GM10847 (cell line): ENCODE data around the gene CPNE2.

Experiments
- POLR2A ChIP-seq: IDR thresholded peaks from 2 replicates; pipeline ENCODE4 v1.6.1; 2011; ENCODE audit not compliant: insufficient read length; ENCODE audit errors: extremely low read depth

Gene CPNE2

GRCh38 chr16:57089406-57089805 lies 3.0 kb upstream of the CPNE2 start:
- TF ChIP-seq POLR2A, result no peak

GRCh38 chr16:57091200-57091974 lies 996 bp upstream of the CPNE2 start:
- no peak for TF ChIP-seq POLR2A

GRCh38 chr16:57092786-57093411 lies 516 bp downstream of the CPNE2 start:
- no peak for TF ChIP-seq POLR2A

- no peak for TF ChIP-seq POLR2A
These were observed 1.5 kb downstream of the CPNE2 start for GRCh38 chr16:57093666-57094564.

GRCh38 chr16:57094911-57095310 lies 2.5 kb downstream of the CPNE2 start:
- TF ChIP-seq POLR2A, result no peak

- TF ChIP-seq POLR2A, result no peak
These were observed 3.8 kb downstream of the CPNE2 start for GRCh38 chr16:57096192-57096591.

GRCh38 chr16:57096793-57097192 lies 4.4 kb downstream of the CPNE2 start:
- TF ChIP-seq POLR2A, result no peak

GRCh38 chr16:57098188-57098841 lies 5.9 kb downstream of the CPNE2 start:
- TF ChIP-seq POLR2A, result no peak

GRCh38 chr16:57100445-57100844 lies 8.1 kb downstream of the CPNE2 start:
- TF ChIP-seq POLR2A, result no peak

- no peak for TF ChIP-seq POLR2A
These were observed 10.8 kb downstream of the CPNE2 start for GRCh38 chr16:57102888-57103851.

- TF ChIP-seq POLR2A, result no peak
These were observed 12.3 kb downstream of the CPNE2 start for GRCh38 chr16:57104706-57105105.

- TF ChIP-seq POLR2A, result no peak
These were observed 12.8 kb downstream of the CPNE2 start for GRCh38 chr16:57105184-57105583.

- TF ChIP-seq POLR2A, result no peak
These were observed 14.4 kb downstream of the CPNE2 start for GRCh38 chr16:57106767-57107166.

- TF ChIP-seq POLR2A, result no peak
These were observed 15.0 kb downstream of the CPNE2 start for GRCh38 chr16:57107321-57107922.

GRCh38 chr16:57108432-57108831 lies 16.0 kb downstream of the CPNE2 start:
- TF ChIP-seq POLR2A, result no peak
